MM.1S (cell line): Measurements from ENCODE around the gene BRS3.

ENCODE experiments used
- EZH2 ChIP-seq: fragments of 300-600 bp; sonication (generic); optimal IDR thresholded peaks from 2 replicates; pipeline ENCODE3; 2017; ENCODE audit warnings: low read depth, mild to moderate bottlenecking, antibody characterized with exemption, low read length, mixed read lengths
- EZH2phosphoT487 ChIP-seq: fragments of 300-600 bp; sonication (generic); IDR thresholded peaks from 2 replicates; pipeline ENCODE4 v1.6.1; 2018; ENCODE audit warnings: antibody characterized with exemption, low read length
- TF ChIP-seq, protein P1 (sequence below): fragments of 300-600 bp; sonication (generic); IDR thresholded peaks from 2 replicates; pipeline ENCODE4 v1.5.1; 2016; ENCODE audit warnings: antibody characterized with exemption, low read length, mixed read lengths

DNA sequence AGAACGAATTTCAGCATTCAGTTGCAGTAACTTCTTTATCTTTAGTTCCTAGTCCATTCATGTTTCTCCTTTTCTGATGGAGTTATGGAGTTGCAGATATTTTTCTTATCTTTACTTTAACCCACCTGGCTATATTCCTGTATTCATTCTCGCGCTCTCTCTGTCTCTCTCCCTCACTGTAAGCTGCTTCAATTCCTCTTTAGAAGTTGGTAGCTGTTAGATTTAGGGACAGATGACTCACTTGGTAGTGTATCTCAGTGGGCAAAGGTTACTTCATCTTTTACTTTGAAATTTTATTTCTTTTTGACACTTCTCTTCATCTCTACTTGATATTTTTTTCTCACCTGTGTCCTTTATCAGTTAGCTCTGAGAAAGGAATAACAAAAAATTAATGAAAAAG is 49.6 kb upstream of the BRS3 start:
- TF ChIP-seq, protein P1, sequence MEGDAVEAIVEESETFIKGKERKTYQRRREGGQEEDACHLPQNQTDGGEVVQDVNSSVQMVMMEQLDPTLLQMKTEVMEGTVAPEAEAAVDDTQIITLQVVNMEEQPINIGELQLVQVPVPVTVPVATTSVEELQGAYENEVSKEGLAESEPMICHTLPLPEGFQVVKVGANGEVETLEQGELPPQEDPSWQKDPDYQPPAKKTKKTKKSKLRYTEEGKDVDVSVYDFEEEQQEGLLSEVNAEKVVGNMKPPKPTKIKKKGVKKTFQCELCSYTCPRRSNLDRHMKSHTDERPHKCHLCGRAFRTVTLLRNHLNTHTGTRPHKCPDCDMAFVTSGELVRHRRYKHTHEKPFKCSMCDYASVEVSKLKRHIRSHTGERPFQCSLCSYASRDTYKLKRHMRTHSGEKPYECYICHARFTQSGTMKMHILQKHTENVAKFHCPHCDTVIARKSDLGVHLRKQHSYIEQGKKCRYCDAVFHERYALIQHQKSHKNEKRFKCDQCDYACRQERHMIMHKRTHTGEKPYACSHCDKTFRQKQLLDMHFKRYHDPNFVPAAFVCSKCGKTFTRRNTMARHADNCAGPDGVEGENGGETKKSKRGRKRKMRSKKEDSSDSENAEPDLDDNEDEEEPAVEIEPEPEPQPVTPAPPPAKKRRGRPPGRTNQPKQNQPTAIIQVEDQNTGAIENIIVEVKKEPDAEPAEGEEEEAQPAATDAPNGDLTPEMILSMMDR = no peak
- TF ChIP-seq EZH2phosphoT487 (no peak), EZH2 (no peak)
